Measurements from ENCODE around the gene SMYD2.

- TF ChIP-seq, protein P1, sequence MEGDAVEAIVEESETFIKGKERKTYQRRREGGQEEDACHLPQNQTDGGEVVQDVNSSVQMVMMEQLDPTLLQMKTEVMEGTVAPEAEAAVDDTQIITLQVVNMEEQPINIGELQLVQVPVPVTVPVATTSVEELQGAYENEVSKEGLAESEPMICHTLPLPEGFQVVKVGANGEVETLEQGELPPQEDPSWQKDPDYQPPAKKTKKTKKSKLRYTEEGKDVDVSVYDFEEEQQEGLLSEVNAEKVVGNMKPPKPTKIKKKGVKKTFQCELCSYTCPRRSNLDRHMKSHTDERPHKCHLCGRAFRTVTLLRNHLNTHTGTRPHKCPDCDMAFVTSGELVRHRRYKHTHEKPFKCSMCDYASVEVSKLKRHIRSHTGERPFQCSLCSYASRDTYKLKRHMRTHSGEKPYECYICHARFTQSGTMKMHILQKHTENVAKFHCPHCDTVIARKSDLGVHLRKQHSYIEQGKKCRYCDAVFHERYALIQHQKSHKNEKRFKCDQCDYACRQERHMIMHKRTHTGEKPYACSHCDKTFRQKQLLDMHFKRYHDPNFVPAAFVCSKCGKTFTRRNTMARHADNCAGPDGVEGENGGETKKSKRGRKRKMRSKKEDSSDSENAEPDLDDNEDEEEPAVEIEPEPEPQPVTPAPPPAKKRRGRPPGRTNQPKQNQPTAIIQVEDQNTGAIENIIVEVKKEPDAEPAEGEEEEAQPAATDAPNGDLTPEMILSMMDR (conservative IDR thresholded peaks at IDR 0.05; ENCODE audit: low read depth, low read length): no peak
- no peak for TF ChIP-seq EZH2 (IDR thresholded peaks at IDR 0.05; ENCODE audit: borderline replicate concordance, low read depth, low read length, poor library complexity, severe bottlenecking)
These were observed 63.9 kb downstream of the SMYD2 start for GRCh38 chr1:214344897-214345296.

All from A673 (cell line).